Measurements from ENCODE around the gene MAP3K9.

GRCh38 chr14:70833884-70834283, 24.6 kb upstream of the MAP3K9 start:
- no peak for TF ChIP-seq POLR2AphosphoS5 (IDR thresholded peaks at IDR 0.05)
- TF ChIP-seq CTCF (IDR thresholded peaks at IDR 0.05 in 8 of 11, conservative IDR thresholded peaks at IDR 0.05 in 3 of 11) = no peak
- TF ChIP-seq POLR2A (IDR thresholded peaks at IDR 0.05) = no peak
